GM18502 (cell line): ENCODE measurements around the gene DTD1.
A peak's percentile ranks its signal among the peaks of the same experiment; 100 is the strongest.

Experiments used
- ATAC-seq: cut with Tn5 transposase; IDR thresholded peaks from one replicate; pipeline ENCODE4 v1.9.1; 2021; ENCODE audit warnings: mild to moderate bottlenecking; ENCODE audit not compliant: unreplicated experiment, poor library complexity

Gene DTD1, protein sequence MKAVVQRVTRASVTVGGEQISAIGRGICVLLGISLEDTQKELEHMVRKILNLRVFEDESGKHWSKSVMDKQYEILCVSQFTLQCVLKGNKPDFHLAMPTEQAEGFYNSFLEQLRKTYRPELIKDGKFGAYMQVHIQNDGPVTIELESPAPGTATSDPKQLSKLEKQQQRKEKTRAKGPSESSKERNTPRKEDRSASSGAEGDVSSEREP

DNA sequence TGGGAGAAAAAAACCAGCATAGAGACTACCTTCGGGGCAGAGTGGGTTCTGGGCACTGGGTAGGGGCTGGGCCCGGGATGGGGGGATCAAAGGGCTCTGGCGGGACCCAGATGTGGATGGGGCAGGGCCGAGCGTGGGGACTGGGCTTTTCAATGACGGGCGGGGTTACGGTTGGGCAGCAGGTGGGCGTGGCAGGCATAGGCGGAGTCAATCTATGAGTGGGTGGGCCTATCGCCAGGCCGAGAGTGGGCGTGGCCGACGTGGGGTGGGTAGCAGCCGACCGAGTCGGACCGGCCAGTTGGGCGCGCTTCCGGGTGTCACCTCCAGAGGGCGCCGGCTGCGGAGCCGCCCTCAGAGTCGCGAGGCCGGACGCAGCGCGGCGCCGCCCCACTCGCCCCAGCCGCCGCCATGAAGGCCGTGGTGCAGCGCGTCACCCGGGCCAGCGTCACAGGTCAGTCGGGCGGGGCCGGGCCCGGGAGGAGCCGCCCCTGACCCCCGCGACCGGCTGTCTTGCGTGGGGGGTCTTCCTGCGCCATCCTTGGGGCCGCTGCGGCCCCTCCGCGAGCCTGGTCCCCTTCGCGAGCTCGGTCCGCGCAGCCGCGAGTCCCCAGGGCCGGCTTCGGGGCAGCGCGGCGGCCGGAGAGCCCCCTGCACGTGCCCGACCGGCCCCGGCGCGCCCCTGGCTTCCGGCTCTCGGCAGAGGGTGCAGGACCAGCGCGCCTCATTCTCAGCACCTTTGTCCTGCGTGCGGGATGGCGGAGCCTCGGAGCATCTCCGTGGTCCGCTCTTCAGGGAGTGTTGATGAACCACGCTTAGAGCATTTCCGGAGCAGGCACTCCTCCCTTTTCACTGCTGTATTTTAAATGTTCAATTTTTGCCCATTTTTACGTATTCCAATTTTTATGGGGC, at the start of gene DTD1:
Gene DTD1, plus strand, starts transcription at position 390 of the 909 bp plus-strand sequence. Its CDS starts 19 bp downstream, at position 409.
- ATAC-seq, result peak; percentile 95

DNA sequence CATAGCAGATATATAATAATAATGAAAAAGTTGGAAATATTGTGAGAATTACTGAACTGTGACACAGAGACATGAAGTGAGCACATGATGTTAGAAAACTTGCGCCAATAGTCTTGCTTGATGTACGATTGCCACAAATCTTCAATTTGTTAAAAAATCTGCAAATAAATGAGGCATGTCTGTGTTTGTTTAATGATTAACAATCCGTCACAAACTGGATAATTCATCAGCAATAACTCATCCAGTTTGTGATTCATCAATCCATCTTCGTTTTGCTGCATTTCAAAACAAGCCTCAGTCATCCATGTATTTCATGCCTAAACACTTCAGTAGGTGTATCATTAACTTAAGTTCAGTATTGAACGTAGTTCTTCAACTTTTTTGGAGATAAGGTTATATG, 46.1 kb upstream of the DTD1 start:
- ATAC-seq, result no peak

DNA sequence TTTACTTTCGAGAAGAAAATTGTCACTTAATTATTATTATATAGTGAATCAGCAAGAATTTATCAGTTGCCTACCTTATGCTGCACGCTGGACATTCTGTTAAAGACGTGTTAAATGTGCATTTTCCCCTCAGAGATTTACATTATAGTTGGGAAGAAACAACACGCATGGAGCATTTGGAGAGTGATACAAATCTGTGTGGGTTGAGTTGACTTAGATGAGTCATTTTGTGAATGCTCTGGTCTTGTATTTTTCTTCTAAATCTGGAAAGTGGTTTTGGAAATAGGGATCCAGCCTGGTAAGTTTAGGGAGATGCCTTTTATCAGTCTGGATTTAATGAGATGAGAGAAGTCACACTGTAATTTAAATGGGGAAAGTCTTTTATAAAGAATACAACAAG, 44.6 kb upstream of the DTD1 start:
- no peak for ATAC-seq

DNA sequence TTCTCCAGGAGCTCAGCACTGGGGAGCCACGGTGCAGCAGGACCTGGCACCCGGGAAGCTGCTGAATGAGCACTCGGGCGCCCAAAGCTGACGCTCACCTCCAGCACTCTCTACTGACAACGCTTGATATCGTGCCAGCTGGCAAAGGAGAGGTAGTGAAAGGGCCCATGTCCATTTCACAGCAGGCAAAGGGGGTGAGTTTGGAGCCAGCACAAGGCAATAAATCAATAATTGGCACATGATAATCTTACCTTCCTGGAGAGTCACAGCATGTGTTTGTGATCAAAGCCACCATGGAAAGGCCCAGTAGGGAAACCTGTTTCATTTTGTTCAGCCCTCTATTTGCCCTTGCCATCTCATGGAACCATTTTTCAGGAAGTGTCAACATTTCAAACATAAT, 43.9 kb upstream of the DTD1 start:
- no peak for ATAC-seq

DNA sequence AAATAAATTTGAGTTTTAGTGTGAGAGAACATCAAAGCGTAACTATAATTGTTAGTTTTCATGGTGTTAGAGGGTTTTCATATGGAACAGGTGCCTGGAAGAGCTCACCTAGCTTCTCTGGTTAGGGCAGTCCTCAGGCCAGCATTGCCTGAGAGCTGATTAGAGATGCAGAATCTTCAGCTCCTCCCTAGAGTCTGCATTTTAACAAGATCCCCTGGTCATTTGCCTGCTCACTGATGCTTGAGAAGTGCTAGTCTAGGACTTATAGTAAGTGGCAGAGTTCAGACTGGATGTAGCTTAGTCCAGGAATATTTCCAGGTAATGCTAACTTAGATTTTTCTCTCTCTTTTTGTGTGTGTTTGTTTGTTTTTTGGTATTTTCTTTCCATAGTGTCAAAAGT, 42.3 kb upstream of the DTD1 start:
- no peak for ATAC-seq

DNA sequence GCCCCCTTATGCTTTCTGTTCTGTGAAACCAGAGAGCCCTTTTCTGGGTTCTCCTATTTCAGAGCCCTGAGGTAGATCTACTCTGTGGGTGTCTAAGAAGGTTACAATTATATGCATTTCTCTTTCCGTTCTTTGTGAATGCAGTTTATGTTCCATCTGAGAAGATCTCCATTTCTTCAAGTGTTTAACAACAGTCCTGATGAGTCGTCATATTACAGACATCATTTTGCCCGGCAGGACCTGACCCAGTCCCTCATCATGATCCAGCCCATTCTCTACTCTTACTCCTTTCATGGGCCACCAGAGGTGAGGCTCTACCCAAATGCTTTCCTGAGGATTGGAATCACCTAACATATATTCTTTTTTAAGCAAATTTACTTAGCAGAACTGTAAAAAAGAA, 39.4 kb upstream of the DTD1 start:
- ATAC-seq, result no peak

DNA sequence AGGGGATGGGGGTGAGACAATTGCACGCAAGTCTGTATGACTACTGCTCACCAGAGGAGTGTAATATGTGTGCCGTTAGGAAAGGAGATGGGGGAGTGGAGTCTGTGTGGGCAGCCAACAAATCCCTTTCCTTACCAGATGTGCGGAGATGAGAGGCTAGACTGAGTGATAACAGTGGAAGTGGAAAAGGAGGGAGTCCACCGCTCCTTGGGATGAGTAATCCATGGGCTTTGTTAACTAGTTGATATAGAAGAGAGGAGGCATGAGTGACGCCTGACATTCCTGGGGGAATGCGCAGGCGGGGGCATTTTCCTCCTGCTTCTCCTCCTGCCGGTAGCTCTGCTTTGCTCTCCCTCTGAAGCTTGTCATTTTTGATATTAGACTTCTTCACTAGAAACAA, 34.1 kb upstream of the DTD1 start:
- no peak for ATAC-seq

DNA sequence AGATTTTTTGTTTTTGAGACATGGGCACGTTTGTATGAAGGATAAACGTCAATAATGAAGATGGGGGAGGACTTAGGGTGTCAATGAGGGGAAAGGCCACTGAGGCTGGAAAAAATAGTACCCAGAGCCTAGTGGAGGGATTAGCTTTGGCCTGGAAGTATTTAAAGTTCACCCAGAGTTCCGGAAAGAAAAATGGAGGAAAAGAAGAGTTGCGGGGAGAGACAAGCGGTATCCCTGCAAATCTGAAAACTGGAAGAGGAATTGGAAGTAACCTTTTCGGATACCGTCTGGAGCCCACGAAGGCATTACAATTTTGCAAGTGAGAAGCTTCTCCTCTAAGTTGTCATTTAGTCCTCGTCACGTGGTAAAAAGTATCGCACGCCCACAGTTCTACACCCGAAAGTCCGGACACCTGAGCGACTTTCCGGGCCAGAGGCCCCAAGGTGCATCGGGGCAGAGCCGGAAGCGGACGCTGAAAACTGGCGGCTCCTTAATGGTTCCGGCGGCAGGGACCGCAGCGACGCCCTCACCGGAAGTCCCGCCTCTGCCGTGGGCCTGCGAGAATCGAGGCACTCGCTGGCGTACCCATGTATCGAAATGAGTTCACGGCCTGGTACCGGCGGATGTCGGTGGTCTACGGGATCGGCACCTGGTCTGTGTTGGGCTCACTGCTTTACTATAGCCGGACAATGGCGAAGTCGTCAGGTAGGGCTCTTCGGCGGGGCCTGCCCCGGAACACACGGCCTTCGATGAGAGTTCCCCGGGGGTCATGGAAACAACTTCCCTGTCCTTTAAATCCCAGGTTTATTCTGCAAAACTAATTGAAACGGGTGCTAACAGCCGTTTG, 20.7 kb upstream of the DTD1 start, which contains the start of gene SMIM26:
Gene SMIM26, plus strand, starts transcription at position 541 of the 847 bp plus-strand sequence. Its CDS starts 47 bp downstream, at position 588.
- peak; percentile 99 for ATAC-seq

DNA sequence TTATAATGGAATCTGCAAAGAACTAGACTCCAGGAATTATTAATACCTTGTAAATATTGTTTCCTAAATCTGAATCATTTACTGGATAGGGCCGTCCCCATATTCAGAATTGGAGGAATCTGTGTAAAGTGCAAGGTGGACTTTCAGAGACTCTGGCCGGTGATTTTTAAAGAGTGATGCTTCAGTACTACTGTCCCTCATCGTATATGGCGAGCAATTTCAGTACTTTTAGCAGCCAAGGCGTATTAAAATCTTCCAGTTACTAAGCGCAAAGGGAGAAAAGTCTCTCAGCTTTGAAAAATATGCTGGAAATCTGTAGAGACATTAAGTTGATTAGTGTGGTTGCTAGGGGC, 20.1 kb upstream of the DTD1 start:
- peak; percentile 29 for ATAC-seq

DNA sequence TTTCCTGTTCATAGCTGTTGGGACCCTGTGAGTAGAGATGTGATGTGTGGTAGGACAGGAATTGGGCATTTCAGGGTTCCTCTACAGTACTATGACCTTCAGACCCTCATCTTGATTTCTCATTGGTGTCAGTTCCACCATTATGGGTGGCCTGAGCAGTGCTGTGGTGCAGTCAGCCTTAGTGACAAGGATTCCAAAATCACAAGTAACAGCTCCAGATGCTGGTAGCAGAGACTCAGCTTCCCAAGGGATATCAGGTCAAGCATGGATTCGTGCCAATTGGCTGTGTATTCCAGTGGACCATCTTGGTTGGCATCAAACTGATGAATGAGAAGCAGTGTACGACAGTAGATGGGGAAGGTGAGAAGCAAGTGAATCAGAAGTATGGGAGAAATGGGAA, 16.8 kb upstream of the DTD1 start:
- no peak for ATAC-seq

DNA sequence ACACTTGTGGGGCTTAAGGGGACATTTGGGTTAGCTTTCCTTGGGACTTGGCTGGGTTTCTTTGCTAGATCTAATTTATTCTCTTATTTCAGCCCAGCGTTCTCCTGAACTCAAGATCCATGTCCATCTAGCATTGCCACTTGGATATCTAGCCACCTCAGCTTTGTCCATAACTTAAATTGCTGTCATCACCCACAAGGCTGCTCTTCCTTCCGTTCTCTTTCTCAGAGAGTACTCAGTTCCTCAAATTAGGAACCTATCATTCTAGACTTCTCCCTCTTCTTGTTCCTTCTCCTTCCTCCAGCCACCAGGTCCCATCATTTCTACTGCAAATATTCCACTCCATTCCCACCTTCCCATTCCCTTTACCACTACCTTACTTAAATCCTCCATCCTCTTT, 16.3 kb upstream of the DTD1 start:
- no peak for ATAC-seq

DNA sequence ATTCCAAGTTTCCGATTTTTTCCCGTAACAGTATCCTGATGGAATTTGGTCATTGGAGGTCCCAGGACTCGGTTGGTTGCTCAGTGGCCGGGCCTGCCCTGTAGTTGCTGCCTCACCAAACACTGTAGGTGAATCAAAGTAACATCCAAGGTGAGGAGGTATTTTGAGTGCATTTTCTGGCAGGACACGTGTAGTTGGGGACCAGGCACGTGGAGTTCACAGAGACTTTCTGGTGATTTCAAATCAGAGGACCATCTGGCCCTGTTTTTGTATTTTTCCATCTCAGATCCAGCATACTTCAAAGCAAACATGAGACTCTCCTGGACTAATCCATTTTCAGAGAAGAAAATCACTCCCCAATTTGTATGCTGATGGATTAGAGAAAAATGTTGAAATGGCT, 9.9 kb upstream of the DTD1 start:
- no peak for ATAC-seq

DNA sequence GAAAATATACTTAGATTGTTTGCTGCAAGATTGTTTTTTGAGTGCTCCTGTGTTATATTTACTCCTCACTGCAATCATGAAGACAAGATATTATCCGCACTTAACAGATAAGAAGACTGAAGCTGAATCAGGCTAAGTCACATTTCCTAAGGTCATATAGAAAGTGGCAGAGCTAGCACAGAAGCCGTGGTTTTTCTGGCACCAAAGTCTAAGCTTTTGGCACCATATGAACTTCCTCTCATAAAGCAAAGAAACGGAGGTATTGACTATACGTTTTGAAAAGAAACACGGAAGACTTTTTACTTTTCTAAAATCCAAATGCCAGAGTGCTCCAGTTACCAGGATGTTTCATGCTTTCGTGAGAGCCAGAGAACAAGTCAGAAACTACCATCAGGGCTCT, 9.3 kb upstream of the DTD1 start:
- ATAC-seq, result no peak

DNA sequence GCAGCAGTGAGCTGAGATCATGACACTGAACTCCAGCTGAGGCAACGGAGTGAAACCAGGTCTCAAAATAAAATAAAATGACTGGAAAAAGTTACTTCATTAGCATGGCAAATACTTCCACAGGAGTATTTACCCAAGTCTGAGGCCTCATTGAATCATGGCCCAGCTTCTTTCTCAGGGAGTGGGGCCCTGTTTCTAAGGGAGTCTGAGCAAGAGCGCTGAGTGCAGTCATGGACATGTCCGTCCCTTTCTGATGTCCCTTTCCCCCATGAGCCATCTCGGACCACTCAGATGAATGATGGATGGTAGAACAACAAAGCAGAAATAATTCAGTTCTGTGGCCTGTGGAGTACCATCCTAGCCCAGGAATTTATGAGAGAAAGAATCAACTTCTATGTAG, 7.8 kb upstream of the DTD1 start:
- ATAC-seq, result no peak

DNA sequence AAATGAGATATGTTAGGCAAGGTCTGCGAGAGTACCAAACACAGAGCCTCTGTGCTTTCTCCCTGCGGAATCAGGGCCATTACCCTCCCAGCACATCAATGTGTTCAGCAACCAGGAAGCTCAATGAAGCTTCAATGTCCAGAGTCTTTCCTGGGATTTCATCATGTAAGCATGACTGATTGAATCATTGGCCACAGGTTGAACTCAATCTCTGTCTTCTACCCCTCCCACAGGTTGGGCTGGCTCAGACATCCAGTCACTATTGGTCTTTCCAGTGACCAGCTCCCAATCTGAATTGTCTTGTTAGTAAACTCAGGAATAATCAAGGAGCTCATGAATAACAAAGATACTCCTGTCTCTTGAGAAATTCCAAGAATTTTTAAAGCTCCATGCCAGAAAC, 2.7 kb upstream of the DTD1 start:
- no peak for ATAC-seq

DNA sequence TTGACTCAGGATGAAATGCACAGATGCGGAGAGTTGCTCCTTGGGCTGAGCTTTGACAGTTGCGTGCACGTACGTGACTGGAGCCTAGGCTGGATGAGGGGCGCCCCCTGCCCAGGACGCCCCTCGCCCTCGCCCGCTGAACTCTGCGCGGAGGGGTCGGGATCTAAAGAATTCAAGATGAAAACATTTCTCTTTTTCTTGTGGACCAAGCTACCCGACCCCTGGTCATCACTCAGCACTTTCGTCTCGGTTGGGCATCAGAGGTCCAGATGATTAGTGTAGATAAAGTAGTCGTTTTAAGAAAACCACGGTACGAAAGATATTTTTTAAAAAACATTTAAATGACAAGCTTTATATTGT, 700 bp downstream of the DTD1 start:
- no peak for ATAC-seq

DNA sequence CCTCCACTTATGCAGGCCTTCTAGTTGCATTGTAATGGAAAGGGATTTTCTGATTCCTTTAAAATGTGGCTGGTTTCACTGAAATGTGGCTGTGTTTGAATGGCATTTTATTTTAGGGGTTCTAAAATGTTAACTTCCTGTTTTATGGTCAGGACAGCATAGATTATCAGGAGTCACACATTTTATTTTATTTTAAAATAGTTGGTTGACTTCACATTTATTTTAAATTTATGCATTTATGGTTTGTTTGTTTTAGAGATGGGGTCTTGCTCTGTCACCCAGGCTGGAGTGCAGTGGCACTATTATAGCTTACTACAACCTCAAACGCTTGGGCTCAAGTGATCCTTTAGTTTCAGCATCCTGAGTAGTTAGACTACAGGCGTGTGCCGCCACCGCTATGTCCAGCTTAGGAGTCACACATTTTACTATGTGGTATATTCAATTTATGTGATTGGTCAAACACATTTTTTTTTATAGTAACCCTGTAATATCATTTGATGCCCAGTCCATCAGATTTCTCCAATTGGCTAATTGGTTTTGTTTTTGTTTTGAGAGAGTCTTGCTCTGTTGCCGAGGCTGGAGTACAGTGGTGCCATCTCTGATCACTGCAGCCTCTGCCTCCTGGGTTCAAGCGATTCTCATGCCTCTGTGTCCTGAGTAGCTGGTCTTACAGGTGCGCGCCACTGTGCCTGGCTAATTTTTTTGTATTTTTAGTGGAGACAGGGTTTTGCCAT, 2.3 kb downstream of the DTD1 start:
- no peak for ATAC-seq

DNA sequence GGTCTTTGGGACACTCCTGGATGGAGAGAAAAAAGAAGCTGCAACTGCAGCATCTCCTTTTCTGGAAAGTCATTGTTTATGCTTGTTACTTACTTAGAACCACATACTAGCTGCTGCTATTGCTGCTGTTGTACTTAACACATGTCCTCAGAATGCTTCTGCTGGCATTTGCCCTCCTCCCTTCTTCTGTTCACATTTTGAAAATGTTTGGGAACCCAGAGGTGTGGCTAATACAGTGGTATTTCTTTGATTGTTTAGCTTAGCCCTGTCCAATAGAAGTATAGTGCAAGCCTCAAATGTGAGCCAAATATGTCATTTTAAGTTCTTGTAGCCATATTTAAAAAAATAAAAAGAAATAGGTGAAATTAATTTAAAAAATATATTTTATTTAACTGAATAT, 8.4 kb downstream of the DTD1 start:
- ATAC-seq, result no peak

DNA sequence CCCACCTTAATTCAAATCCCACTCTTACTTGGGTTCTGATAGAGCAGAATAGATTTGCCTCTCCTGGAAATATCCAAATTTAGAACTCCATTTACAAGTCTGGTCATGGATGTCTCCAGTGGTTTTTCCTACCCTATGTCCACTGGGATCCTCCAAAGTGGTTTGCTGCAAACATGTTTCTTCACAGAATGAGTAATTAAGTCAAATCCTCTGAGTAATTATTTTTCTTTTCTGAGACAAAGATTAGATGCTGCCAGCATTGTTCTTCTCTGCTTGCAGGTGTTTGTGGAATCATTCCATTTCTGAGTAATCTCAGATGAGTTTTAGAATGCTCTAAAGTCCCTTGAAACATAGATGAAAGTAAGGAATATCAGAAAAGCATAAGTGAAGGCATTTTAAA, 21.9 kb downstream of the DTD1 start:
- no peak for ATAC-seq

DNA sequence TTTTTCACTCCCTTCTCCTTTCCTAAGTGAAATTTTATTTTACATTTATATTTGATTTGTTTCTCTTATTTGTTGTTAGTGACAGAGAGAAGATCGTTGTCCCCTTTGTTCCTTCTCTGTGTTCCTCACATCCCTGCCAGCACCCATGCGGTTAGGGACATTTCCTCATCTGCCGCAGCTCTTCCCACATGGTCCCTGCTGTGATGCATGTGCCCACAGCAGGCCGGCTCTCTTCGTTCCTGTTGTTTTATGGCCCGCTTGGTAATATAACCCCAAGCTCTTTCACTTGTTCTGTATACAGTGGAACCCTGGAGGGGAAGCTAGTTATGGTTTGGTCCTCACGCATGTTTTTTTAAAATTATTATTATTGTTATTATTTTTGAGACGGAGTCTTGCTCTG, 23.6 kb downstream of the DTD1 start:
- ATAC-seq, result no peak
